IMR-90 (cell line): ENCODE results near the gene MCCD1.

Experiments
- BHLHE40 ChIP-seq: fragments of 150-350 bp; IDR thresholded peaks from 2 replicates; pipeline ENCODE4 v1.6.1; 2016; ENCODE audit warnings: mild to moderate bottlenecking, low read depth, low read length
- CEBPB ChIP-seq: IDR thresholded peaks from 2 replicates; pipeline ENCODE4 v1.6.1; 2012; ENCODE audit warnings: low read depth, low read length, improper control_type of control experiment
- CHD1 ChIP-seq: IDR thresholded peaks from 2 replicates; pipeline ENCODE4 v1.6.1; 2012; ENCODE audit warnings: low read depth, low read length, improper control_type of control experiment
- CTCF ChIP-seq: conservative IDR thresholded peaks from 2 replicates; pipeline ENCODE4 v1.5.1; 2012; ENCODE audit warnings: mild to moderate bottlenecking, low read depth, low read length, improper control_type of control experiment
- FOS ChIP-seq: fragments of 150-350 bp; IDR thresholded peaks from 2 replicates; pipeline ENCODE4 v1.6.1; 2016; ENCODE audit warnings: low read depth, low read length
- MAFK ChIP-seq: IDR thresholded peaks from 2 replicates; pipeline ENCODE4 v1.6.1; 2012; ENCODE audit warnings: low read depth, low read length, improper control_type of control experiment
- MXI1 ChIP-seq: IDR thresholded peaks from 2 replicates; pipeline ENCODE4 v1.6.1; 2012; ENCODE audit warnings: low read depth, mild to moderate bottlenecking, low read length, moderate library complexity, borderline replicate concordance
- NFE2L2 ChIP-seq: fragments of 150-350 bp; IDR thresholded peaks from 2 replicates; pipeline ENCODE4 v1.6.1; 2016; ENCODE audit warnings: low read depth, mild to moderate bottlenecking, low read length
- POLR2A ChIP-seq: IDR thresholded peaks from 2 replicates; pipeline ENCODE4 v1.6.1; 2012; ENCODE audit warnings: mild to moderate bottlenecking, low read depth, low read length
- RAD21 ChIP-seq: IDR thresholded peaks from 2 replicates; pipeline ENCODE4 v1.6.1; 2012; ENCODE audit warnings: low read length, improper control_type of control experiment
- RCOR1 ChIP-seq: IDR thresholded peaks from 2 replicates; pipeline ENCODE4 v1.6.1; 2012; ENCODE audit warnings: mild to moderate bottlenecking, low read length, improper control_type of control experiment; ENCODE audit not compliant: insufficient replicate concordance
- RFX5 ChIP-seq: IDR thresholded peaks from 2 replicates; pipeline ENCODE4 v1.8.0; 2012; ENCODE audit warnings: low read depth, mild to moderate bottlenecking, low read length, moderate library complexity
- SMC3 ChIP-seq: fragments of 150-350 bp; IDR thresholded peaks from 2 replicates; pipeline ENCODE4 v1.6.1; 2016; ENCODE audit warnings: low read depth, mild to moderate bottlenecking, antibody characterized with exemption, low read length, moderate library complexity
- USF2 ChIP-seq: fragments of 150-350 bp; IDR thresholded peaks from 2 replicates; pipeline ENCODE4 v1.6.1; 2017; ENCODE audit warnings: mild to moderate bottlenecking, antibody characterized with exemption, low read length, low read depth

- TF ChIP-seq CTCF (no peak), POLR2A (no peak), SMC3 (no peak), CEBPB (no peak), RAD21 (no peak), MAFK (no peak), BHLHE40 (no peak), RCOR1 (no peak), RFX5 (no peak), MXI1 (no peak), FOS (no peak), CHD1 (no peak), USF2 (no peak), NFE2L2 (no peak)
Observed at GRCh38 chr6:31560697-31561058, 31.9 kb downstream of the MCCD1 start.
